G401 (cell line): ENCODE measurements around the gene ANKRD50. TPM values are rescaled to one million over a fixed set of nuclear protein-coding genes. Genes with fewer than 3 reads are reported as not detected.
A peak's percentile ranks its signal among the peaks of the same experiment; 100 is the strongest.

Experiments used
- DNase-seq: peaks from one replicate; pipeline ENCODE4 v3.0.0-alpha.2; 2015; ENCODE audit warnings: low spot score
- in situ Hi-C: cut with HindIII; loops from 2 replicates; pipeline ENCODE4 v1.10.0; 2016; ENCODE audit warnings: low sequenced_read_pairs, mixed read lengths
- total RNA-seq: library from RNA; depleted of rRNA; stranded (reverse); fragments of >200 nt; shearing (Covaris generic); gene quantifications from 2 replicates; pipeline ENCODE4 v1.2.3, GENCODE V29; 2014; rRNA removed

ANKRD50 gene, protein sequence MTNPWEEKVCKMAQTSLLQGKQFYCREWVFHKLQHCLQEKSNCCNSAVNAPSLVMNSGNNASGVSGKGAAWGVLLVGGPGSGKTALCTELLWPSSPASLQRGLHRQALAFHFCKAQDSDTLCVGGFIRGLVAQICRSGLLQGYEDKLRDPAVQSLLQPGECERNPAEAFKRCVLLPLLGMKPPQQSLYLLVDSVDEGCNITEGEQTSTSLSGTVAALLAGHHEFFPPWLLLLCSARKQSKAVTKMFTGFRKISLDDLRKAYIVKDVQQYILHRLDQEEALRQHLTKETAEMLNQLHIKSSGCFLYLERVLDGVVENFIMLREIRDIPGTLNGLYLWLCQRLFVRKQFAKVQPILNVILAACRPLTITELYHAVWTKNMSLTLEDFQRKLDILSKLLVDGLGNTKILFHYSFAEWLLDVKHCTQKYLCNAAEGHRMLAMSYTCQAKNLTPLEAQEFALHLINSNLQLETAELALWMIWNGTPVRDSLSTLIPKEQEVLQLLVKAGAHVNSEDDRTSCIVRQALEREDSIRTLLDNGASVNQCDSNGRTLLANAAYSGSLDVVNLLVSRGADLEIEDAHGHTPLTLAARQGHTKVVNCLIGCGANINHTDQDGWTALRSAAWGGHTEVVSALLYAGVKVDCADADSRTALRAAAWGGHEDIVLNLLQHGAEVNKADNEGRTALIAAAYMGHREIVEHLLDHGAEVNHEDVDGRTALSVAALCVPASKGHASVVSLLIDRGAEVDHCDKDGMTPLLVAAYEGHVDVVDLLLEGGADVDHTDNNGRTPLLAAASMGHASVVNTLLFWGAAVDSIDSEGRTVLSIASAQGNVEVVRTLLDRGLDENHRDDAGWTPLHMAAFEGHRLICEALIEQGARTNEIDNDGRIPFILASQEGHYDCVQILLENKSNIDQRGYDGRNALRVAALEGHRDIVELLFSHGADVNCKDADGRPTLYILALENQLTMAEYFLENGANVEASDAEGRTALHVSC (N-terminal part only)
- total RNA-seq: 6.0 and 12.7 TPM in 2 replicates

DNA sequence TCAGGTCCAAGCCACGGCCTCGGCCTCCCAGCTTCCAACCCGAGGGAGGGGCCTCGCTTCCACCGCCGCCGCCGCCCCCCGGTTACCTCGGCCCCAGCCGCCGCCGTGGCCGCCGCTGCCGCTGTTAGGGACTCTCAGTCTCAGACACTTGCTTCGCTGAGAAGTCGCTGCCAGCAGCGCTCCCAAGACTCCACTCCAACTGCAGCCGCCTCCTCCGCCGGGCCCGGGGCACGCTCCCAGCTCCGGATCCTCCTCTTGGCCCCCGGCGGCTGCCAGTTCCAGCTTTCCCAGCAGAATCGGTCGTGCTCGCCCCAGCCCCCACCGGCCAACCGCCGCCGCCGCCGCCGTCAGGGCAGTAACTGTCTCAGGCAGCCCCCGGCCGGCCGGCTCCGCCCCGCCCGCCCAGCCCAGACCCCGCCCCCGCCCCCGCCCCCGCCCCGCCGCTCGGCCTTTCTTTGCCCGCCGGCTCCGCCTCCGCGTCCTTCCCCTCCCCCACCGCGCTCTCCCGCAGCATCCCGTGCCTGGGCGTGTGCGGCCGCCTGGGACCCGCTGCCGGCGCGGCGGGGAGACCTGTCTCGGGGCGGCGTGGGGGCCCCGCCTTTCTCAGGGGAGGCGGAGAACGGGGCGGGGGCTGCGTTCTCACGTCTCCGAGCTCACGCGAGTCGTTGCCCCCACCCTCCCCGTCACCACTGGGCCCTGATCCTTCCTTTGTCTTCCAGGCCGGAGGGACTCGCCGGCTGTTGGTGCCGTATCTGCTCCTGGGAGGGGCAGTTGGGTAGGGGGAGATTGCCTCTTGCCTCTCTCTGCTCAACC is at the start of gene ANKRD50:
TSS of gene ANKRD50 (minus strand) at position 361 of the 813 bp plus-strand sequence. CDS start 2,221 bp downstream, outside the sequence.
- in situ Hi-C loops: no loop called here
- DNase-seq: peak; percentile 89

DNA sequence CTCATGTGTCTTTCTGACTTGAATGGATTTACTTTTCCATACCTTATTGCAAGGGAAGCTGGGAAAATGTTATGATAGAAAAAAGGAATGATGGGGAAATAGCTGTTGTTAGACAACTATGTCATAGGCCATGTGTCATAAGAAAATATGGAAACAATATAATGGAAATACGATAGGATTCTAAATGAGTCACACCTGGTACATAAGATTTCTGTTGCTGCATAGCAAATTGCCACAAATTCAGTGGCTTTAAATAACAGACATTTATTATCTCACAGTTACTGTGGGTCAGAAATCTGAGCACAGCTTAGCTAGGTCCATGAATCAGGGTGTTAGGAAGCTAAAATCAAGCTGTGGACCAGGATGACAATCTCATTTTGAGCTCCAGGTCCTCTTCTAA is 44.6 kb upstream of the ANKRD50 start:
- DNase-seq: no peak
- in situ Hi-C loops: no loop called here

- no peak for DNase-seq
- in situ Hi-C loops: no loop called here
Observed at GRCh38 chr4:124754681-124755080, 42.1 kb upstream of the ANKRD50 start.

GRCh38 chr4:124753941-124754581 is 41.5 kb upstream of the ANKRD50 start:
- in situ Hi-C loops: no loop called here
- no peak for DNase-seq

- in situ Hi-C loops: no loop called here
- no peak for DNase-seq
Observed at GRCh38 chr4:124749421-124749820, 36.9 kb upstream of the ANKRD50 start.

DNA sequence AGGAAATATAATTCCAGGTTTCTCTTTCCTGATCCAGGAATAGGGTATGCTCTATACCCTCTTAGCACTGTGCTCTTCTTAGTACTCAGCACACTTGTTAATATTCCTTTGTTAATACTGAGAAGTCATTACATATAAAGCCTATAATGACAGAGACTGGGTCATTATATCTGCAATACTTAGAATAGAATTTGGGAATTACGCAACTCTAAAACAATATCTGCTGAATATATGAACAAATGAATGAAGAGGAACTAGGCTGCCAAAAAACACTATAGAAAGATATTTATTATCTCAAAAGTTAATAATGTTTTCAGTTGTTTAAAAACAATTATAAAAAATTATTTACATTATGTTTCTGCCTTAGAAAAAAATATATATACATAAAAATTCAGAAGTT is 36.4 kb upstream of the ANKRD50 start:
- in situ Hi-C loops: no loop called here

GRCh38 chr4:124745985-124746801 is 33.7 kb upstream of the ANKRD50 start:
- DNase-seq: no peak
- in situ Hi-C loops: no loop called here

More for the DNA sequence above, 36.4 kb upstream of the ANKRD50 start:
- DNase-seq: no peak

- no peak for DNase-seq
- in situ Hi-C loops: no loop called here
Observed at GRCh38 chr4:124743711-124744110, 31.2 kb upstream of the ANKRD50 start.

DNA sequence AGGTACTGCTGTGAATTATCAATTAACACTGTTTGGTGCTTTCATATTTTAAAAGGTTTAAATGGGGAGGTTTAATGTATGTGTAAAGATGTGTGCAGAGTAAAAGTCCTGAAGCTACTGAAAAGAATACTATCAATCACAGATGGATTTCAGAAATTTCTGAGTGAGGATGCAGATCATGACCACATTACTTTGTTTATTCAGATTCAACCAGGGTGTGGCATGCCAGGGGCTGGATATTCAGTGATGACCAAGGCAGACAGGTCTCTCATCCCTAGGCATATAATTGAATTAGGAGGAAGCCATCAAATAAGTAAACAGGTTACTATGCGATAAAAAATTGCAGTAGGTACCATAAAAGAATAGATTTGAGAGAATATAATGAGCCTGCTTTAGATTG is 28.0 kb upstream of the ANKRD50 start:
- no peak for DNase-seq

DNA sequence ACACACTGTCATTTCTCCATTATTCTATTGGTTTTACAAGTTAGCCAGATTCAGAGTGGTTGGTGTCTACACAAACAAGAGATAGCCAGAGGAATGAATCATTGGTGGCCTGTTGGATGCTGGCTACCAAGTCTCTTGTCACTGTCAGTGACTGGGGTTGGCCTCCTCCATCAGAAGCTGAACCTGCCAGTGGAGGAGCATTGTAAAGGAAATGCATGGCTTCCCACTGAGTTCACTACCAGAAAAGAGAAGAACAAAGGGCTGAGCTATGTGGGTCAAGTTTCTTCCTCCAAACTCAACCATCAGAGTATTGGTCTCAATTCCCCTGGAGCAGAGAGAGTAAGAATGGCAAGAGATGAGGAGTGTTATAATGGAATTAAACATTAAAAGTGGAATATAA is 26.5 kb upstream of the ANKRD50 start:
- in situ Hi-C loops: no loop called here
- no peak for DNase-seq

More for the DNA sequence above, 28.0 kb upstream of the ANKRD50 start:
- in situ Hi-C loops: no loop called here

- in situ Hi-C loops: no loop called here
- DNase-seq: no peak
Observed at GRCh38 chr4:124737619-124738018, 25.1 kb upstream of the ANKRD50 start.

- no peak for DNase-seq
- in situ Hi-C loops: no loop called here
Observed at GRCh38 chr4:124736526-124736925, 24.0 kb upstream of the ANKRD50 start.

DNA sequence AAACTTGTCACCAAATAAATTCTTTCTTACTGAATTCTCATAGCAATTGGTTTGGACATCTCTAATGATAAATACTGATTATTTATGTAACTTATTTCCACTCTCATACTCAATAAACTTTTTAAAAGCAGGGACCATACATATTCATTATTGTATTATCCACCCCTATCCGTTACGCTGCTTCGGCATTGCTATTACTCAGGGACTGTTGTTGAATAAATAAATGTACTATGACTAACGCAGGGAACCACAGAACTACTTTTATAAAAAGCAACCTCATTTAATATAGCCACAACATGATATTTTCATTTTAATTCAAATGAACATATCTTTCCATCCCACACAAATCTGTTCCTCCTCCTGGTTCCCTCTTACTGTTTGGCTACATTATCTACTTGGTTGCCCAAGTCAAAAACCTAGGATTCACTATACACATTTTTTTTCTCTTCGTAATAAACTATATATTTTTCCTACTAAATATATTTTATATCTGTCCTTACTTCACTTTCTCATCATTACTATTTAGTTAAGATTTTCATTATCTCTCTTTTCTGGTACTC is 14.9 kb upstream of the ANKRD50 start:
- no peak for DNase-seq
- in situ Hi-C loops: no loop called here

DNA sequence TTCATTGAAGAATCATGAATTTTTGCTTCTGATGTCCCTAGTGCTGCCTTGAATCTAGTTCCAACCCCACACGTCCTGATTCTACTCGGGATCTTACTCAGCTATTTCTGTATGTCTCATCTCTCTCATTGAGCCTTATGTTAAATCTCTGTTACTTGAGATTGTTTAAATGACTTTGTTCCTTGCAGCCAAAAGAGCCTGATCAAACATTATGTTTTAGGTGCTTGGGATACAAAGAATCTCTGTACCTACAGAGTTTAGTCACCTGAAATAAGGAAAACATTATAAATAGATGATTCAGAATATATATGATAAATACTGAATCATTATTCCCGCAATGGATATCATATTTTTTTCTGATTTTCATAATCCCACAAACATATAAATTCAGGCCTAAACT is 13.7 kb upstream of the ANKRD50 start:
- DNase-seq: no peak
- in situ Hi-C loops: no loop called here

DNA sequence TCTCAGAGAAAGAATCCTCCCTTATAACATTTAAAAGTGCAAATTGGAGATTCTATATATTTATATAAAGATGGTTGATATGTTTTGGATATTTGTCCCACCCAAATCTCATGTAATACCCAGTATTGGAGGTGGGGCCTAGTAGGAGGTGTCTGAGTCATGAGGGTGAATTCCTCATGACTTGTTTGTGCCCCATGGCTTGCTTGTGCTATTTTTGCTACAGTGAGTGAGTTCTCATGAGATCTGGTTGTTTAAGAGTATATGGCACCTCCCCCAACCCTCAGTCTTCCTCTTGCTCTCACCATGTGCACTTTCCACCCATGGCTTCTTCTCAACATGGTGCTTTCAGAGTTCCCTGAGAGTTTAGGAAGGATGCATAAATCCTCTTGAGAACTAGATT is 9.5 kb upstream of the ANKRD50 start:
- no peak for DNase-seq
- in situ Hi-C loops: no loop called here

GRCh38 chr4:124717101-124717500 is 4.6 kb upstream of the ANKRD50 start:
- no peak for DNase-seq
- in situ Hi-C loops: no loop called here

DNA sequence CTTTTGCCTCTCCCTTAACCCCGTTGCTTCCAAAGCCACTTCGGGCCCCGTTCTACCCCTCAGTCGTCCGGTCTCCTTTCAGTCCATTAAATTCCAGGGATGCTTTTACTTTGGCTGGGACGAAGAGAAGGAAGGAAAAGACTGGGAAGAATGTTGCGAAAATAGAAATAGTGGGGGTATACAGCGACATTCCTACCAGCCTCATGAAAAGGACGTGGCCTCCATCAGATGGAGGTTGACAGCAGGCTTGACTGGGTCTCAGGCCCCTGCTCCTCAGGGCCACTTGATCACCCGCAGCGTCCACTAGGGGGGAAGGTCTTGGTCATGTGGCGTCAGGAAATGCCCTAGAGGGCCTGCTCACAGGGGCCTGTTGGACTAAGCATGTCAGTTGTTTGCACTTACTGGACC is 657 bp upstream of the ANKRD50 start:
- DNase-seq: peak; percentile 71
- in situ Hi-C loops: no loop called here
